ENCODE measurements around the gene TNF.
"Not testable (repeated sequence)": the region's sequence is repeated elsewhere in the genome, so short reads cannot be mapped to it uniquely, and the experiment has no call there.

Gene TNF

DNA sequence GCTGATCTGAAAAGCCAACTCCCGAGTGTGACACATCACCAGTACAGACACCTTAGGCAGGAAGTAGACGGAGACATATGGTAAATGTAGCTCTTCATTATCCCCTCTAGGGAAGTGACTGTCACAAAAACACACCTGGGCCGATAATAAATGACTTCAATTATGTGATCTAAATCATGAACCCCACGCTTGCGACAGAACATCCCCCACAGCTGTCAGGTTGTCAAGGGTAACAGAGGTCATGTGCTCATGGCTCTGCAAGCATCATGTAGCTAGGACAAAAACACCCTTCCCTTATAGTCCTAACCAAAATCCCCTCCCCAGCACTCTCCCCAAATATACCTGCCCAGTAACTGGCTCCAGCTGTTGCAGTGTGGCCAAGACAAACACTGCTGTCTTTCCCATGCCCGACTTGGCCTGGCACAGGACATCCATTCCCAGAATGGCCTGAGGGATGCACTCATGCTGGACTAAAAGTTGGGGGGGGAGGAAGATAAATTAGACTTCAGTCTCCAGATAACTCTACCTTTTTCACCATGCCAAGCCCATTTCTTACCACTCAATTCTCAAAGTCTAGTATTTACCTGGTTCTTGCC, 36.5 kb upstream of the TNF start:
- no peaks in the 10 kb centered on the region for H3K9me3 Mint-ChIP-seq
- no peaks in the 10 kb centered on the region for H3K27me3 Mint-ChIP-seq
- H3K4me1 Mint-ChIP-seq, result peaks cover 56% of the 10 kb centered on the region
- peak overlapping the region; percentile 98 for H3K4me3 Mint-ChIP-seq
- H3K36me3 Mint-ChIP-seq, result peaks cover 43% of the 10 kb centered on the region
- peak overlapping the region; percentile 94 for H3K27ac Mint-ChIP-seq

DNA sequence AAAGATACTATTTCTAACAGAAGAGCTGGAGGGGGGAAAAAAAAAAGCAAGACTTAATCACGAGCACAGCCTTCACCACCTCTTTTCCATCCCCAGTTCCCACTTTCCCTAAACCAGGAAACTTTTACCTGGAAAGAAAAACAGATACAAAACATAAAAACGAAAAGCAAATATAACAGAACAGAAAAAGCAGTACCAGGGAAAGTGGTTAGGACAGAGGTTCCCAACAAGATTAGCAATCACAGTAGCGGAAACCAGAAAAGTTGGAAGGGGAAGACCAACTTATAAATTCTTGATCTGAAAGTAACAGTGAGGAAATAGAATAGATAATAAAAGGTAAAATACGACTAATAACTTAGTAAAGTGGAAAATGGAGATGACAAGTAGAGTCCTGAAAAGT, 34.7 kb upstream of the TNF start:
- Mint-ChIP-seq H3K27ac (peak overlapping the region; percentile 99), H3K9me3 (no peaks in the 10 kb centered on the region), H3K27me3 (no peaks in the 10 kb centered on the region), H3K36me3 (peaks cover 38% of the 10 kb centered on the region), H3K4me3 (peak overlapping the region; percentile 98), H3K4me1 (peaks cover 48% of the 10 kb centered on the region)

DNA sequence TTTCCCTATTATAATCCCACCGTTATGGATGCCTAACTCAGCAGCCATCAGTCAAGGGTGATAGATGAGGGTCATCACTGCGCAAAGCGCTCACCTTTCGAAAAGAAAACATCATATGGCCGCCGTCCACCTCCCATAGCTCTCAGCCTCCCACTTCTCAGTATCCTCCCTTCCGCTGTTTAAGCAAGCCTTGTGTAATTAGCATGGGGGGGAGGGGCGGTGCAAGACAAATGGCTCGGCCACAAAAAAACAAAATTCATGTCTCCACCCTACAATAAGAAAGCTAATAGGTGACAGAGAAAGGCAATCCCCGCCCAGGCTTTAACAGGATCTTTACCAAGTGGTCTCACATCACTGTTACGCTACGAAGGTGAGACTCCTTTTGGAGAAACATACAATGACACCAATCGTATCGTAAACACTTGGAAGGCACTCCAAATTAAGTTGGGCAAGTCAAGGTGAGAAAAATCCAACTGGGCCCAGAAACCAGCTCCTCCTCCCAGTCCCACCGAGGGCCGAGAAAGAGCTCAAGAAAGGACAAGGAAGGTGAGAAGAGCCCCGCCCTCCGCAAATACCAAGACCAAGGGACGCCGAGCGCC, 34.2 kb upstream of the TNF start:
- H3K36me3 Mint-ChIP-seq, result peaks cover 33% of the 10 kb centered on the region
- peak overlapping the region; percentile 99 for H3K27ac Mint-ChIP-seq
- H3K4me1 Mint-ChIP-seq, result peaks cover 43% of the 10 kb centered on the region
- H3K4me3 Mint-ChIP-seq, result peak overlapping the region; percentile 98
- H3K9me3 Mint-ChIP-seq, result no peaks in the 10 kb centered on the region
- H3K27me3 Mint-ChIP-seq, result no peaks in the 10 kb centered on the region

DNA sequence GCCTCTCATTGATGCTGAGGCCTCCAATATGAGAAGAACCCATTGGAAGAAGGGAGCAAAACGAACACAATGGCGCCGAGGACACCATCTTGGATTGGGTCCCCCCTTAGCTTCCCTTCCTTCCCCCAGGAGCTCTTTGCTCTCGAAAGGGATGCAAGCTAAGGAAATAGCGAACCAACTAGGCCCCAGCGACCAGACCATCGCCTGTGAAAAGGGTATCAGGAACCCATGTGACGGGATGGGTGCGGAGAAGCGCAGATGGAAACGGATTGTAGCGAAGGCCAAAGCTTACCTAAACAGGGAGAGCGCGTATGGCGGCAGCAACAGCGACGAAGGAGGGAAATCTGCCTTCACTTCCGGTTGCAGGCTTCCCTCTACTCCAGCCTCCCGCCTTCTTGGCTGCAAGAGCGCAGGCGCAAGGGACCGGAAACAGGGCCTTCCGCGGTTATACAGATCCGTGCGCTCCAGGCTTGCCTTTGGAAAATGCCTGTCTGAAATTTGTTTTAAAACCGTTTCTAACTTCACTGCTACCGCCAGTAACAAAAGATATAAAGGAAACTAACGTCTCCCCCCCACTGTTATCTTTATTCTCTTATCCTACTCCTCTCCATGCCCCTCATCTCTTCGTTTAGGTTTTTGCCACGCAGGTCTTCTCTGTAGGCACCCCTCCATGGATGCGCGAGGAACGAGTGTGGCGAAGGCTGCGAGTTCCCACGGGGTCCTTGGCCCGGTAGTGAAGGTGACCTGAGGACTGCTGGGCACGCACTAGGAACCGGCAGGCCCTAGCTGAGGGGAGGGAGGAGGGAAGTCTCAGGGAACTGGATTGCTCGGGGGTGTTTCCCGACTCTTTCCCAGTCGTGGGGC, 33.5 kb upstream of the TNF start, which contains the start of gene DDX39B:
DDX39B (minus strand) TSS at position 346 of the 864 bp plus-strand sequence. CDS start 1,471 bp downstream, outside the sequence.
- peaks cover 42% of the 10 kb centered on the region for H3K4me1 Mint-ChIP-seq
- H3K9me3 Mint-ChIP-seq, result no peaks in the 10 kb centered on the region
- no peaks in the 10 kb centered on the region for H3K27me3 Mint-ChIP-seq
- H3K4me3 Mint-ChIP-seq, result peak within 1 kb of the TSS; percentile 98
- peaks cover 30% of the 10 kb centered on the region for H3K36me3 Mint-ChIP-seq
- H3K27ac Mint-ChIP-seq, result peak within 1 kb of the TSS; percentile 99

DNA sequence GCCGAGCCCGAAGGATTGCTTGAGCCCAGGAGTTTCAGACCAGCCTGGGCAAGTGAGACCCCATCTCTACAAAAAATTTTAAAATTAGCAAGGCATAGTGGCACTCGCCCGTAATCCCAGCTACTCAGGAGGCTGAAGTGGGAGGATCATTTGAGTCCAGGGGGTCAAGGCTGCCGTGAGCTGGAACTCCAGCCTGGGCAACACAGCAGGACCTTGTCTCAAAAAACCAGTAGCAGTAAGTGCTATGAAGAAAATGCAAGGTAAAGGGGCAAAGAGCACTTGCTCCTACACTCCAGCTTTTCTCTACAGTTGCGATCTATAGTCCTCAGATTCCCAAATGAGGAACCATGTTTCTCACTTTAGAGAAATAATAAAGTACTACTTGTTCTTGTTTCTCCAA, 31.7 kb upstream of the TNF start:
- H3K9me3 Mint-ChIP-seq, result no peaks in the 10 kb centered on the region
- H3K27ac Mint-ChIP-seq, result no peak overlapping the region
- peaks cover 38% of the 10 kb centered on the region for H3K4me1 Mint-ChIP-seq
- no peaks in the 10 kb centered on the region for H3K27me3 Mint-ChIP-seq
- H3K4me3 Mint-ChIP-seq, result no peak overlapping the region
- peaks cover 26% of the 10 kb centered on the region for H3K36me3 Mint-ChIP-seq

DNA sequence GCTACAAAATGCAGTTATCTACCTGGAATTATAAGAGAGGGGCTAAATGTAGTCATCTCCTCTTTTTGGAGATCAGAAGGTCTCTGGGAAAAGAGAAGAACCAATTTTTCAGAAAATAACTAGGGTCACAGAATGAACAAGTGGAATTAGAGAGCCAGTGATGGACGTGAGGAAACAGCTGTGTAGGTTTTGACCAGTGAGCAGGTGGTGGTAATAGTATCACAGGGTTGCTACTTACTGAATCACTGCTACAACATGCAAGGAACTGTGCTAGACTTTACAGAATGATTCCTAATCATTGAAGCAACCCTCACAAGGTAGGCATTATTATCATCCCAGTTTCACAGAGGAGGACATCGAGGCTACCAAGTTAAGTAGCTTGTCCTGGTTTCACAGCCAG, 30.7 kb upstream of the TNF start:
- Mint-ChIP-seq H3K36me3 (peaks cover 16% of the 10 kb centered on the region), H3K4me3 (no peak overlapping the region), H3K9me3 (no peaks in the 10 kb centered on the region), H3K27me3 (no peaks in the 10 kb centered on the region), H3K27ac (no peak overlapping the region), H3K4me1 (peaks cover 34% of the 10 kb centered on the region)

DNA sequence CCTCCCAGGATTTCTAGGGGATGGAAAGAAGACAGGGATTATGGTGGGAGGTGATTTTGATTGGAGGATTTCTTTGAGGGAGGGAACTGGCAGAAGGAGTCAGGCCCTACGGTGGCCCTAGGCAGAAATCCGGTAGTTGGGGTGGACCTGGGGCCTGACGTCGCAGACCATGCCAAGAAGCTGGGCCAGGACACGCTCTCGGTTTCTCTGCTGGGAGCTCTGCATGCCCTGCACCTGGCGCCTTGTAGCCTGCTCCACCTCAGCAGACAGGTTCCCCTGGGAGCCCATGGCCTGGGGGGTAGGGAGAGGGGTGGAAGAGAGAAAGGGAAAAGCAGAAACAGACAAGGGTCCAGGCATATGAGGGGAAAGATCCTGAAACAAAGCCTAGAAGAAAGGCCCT, 30.1 kb upstream of the TNF start:
- Mint-ChIP-seq H3K36me3 (peaks cover 11% of the 10 kb centered on the region), H3K4me1 (peaks cover 28% of the 10 kb centered on the region), H3K4me3 (peak overlapping the region; percentile 27), H3K9me3 (no peaks in the 10 kb centered on the region), H3K27me3 (no peaks in the 10 kb centered on the region), H3K27ac (no peak overlapping the region)

DNA sequence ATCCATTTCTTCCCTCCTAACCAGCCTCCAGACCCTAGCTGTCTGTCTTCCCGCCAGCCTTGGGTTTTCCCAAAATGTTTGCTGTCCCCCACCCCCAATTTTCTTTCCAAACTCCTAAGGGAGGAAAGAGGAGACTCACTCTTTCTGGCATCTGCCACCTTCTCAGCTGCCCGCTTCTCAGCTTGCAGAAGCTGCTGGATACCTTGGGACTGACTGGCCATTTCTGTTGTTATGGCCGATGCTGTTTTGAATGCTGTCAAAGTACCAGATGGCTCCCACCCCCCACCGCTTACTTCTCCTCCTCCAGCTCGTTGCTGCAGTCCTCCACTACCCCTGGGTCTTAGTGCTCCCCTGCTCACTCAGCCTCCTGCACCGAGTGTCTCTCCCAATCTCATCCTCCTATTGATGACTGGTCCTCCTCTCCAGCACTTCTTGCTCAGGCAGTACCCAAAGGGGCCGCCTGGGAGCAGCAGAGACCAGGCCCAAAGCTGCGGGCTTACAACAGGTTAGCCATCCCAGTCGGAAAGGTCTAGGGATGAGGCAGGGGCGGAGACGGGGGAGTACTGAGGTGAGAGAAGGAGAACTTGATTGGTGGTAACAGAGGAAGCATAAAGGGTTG, 28.9 kb upstream of the TNF start, which contains the start of gene ATP6V1G2:
ATP6V1G2 (minus strand) TSS at position 270 of the 619 bp plus-strand sequence; CDS start at position 221, 49 bp downstream.
- Mint-ChIP-seq H3K9me3 (no peaks in the 10 kb centered on the region), H3K4me3 (peak within 1 kb of the TSS; percentile 89), H3K27me3 (no peaks in the 10 kb centered on the region), H3K27ac (peak within 1 kb of the TSS; percentile 65), H3K36me3 (peaks cover under 1% of the 10 kb centered on the region), H3K4me1 (peaks cover 31% of the 10 kb centered on the region)

DNA sequence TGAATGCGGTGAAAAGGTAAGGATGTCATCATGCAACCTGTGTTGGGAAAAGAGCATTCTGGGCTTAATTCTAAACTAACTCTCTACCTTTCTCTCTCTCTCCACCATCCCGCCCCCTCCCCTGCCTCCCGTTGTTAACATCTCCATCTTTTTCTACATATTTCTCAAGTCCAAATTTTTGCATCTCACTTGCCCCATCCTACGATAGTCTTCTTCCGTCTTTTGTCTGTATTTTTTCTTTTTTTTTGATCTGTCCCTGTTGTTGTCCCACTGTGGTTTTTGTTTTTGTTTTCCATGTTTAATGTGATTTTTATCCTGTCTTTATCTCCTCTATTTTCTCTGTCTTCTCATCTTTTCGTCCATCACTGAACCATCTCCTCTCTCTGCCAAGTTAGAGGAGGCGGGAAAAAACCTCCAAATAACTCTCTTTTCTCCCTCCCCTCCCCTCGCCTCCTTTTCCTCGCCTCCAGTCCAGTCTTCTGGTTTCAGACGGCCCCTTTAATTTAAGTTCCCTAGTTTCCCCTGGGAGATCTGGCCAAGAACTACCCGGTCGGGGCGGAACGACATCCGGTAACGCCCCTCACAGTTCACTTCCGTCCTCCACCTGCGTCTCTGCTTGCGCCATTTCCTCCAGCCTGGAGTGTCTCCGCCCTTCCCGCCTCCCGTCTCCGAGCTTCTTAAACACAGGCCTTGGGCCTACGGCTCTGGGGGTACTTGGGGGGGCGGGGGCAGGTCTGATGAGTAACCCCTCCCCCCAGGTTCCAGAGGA, 28.2 kb upstream of the TNF start, which contains the start of gene NFKBIL1:
NFKBIL1 (plus strand) TSS at position 651 of the 769 bp plus-strand sequence; CDS start at position 738, 87 bp downstream.
- H3K9me3 Mint-ChIP-seq, result no peaks in the 10 kb centered on the region

DNA sequence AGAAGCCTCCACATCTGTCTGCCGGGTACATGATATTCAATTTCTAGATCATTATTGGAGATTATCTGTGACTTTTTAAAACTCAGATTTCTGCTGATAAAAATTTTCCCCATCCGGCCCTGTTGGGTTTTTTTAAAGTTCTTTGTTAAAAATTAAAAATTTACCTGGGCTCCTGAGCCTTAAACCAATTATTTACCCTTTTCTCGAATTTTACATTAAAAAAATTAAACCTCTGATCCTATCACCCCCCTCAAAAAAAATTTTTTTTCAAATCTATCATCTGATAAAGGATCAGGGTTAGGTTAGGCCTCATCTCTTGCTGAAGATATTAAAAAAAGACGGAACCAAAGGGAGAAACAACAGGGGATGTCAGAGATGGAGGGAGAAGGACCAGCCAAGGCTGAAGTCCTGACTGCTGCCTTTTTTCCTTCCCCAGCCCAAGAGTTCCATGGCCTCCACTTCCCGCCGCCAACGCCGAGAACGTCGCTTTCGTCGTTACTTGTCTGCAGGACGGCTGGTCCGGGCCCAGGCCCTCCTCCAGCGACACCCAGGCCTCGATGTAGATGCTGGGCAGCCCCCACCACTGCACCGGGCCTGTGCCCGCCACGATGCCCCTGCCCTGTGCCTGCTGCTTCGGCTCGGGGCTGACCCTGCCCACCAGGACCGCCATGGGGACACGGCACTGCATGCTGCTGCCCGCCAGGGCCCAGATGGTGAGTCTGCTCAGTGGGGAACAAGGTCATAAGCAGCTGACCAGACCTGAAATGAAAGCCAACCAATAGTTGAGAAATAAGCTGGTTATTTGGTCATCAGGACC, 27.4 kb upstream of the TNF start:
- Mint-ChIP-seq H3K9me3 (no peaks in the 10 kb centered on the region), H3K27me3 (no peaks in the 10 kb centered on the region), H3K36me3 (no peaks in the 10 kb centered on the region), H3K4me1 (peaks cover 30% of the 10 kb centered on the region), H3K27ac (peak overlapping the region; percentile 77), H3K4me3 (peak overlapping the region; percentile 89)

More for the DNA sequence above, 28.2 kb upstream of the TNF start, which contains the start of gene NFKBIL1:
- peaks cover 33% of the 10 kb centered on the region for H3K4me1 Mint-ChIP-seq
- peak within 1 kb of the TSS; percentile 89 for H3K4me3 Mint-ChIP-seq
- no peaks in the 10 kb centered on the region for H3K36me3 Mint-ChIP-seq
- H3K27me3 Mint-ChIP-seq, result no peaks in the 10 kb centered on the region
- peak within 1 kb of the TSS; percentile 77 for H3K27ac Mint-ChIP-seq

DNA sequence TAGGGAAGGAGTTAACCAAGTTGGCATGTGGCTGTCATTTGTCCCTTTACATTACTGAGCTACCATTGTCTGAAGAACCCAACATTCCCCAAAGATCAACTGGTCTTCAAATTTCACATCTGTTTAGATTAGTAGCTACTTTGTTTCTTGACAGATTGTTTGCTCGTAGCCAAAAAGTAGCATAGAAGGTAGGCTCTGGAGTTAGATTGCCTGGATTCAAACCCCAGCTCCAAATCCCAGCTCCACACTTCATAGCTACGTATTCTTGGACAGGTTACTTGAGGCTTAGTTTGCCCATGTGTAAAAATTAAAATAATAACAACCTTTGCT, 26.9 kb upstream of the TNF start:
- no peaks in the 10 kb centered on the region for H3K36me3 Mint-ChIP-seq
- peak overlapping the region; percentile 89 for H3K4me3 Mint-ChIP-seq
- H3K27ac Mint-ChIP-seq, result peak overlapping the region; percentile 66
- no peaks in the 10 kb centered on the region for H3K9me3 Mint-ChIP-seq
- H3K4me1 Mint-ChIP-seq, result peaks cover 26% of the 10 kb centered on the region
- H3K27me3 Mint-ChIP-seq, result no peaks in the 10 kb centered on the region

DNA sequence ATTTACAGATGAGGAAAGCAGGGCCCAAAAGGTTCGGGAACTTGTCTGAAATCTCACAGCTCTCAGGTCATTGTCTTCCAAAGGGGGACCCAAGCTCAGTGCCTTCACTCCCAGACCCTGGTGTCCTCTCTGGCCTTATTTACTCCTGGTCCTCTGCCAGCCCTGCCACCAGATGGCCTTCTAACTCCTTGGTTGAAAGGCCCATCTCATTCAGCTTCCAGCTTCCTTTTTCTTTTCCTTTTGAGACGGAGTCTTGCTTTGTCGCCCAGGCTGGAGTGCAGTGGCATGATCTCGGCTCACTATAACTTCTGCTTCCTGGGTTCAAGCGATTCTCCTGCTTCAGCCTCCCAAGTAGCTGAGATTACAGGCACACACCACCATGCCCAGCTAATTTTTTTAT, 24.0 kb upstream of the TNF start:
- H3K4me1 Mint-ChIP-seq, result peaks cover 37% of the 10 kb centered on the region
- H3K27me3 Mint-ChIP-seq, H3K36me3 Mint-ChIP-seq, H3K9me3 Mint-ChIP-seq: not testable (repeated sequence)
- H3K4me3 Mint-ChIP-seq, result peak overlapping the region; percentile 51
- H3K27ac Mint-ChIP-seq, result peak overlapping the region; percentile 59

DNA sequence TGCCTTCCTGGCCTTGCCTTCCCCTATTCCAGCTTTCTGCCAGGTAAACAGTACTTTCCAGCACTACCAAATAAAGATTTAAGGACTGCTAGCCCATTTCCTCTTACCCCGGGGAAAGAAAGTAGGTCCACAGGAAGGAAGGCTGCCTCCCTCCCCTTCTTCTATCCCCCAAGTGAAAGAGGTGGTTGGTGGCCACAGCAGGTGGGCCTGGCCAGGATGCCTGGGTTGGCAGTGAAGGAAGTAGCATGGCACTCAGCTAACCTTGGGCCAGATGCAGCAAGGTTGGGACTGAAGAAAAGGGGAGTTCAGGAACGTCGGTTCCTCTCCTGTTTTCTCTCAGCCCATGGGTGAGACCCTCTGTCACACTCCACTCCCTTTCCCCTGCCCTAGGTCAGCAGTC, 19.1 kb upstream of the TNF start:
- peaks cover 60% of the 10 kb centered on the region for H3K4me1 Mint-ChIP-seq
- peaks cover 14% of the 10 kb centered on the region for H3K36me3 Mint-ChIP-seq
- H3K9me3 Mint-ChIP-seq, result no peaks in the 10 kb centered on the region
- no peaks in the 10 kb centered on the region for H3K27me3 Mint-ChIP-seq
- H3K27ac Mint-ChIP-seq, result peak overlapping the region; percentile 27
- H3K4me3 Mint-ChIP-seq, result peak overlapping the region; percentile 3
